ENCODE results near the gene EWSR1. TPM values are rescaled to one million over a fixed set of nuclear protein-coding genes. Genes with fewer than 3 reads are reported as not detected.

EWSR1 gene
- total RNA-seq, 1 donor from 2014 or later = 112 TPM

DNA sequence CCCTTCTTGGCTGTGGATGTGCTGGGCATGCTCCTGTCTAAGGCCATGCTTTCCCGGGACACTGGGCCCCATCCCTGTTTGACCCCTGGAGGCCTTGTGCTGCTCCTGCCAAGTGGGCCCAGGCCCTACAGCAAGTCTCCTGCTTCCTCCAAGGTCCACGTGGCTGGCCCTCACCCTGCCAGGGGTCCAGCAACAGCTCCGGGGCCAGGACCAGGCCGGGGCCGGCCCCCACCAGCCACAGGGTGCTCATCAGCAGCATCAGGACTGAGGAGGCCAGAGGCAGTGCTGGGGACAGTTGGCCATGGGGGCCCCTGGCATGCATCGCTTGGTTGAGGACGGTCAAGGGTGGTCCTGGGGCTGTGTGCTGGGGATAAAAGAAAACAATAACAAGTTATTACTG is 2.8 kb upstream of the EWSR1 start:
- intact Hi-C loops (cut with DNase I) = loop anchor here (10.0 kb wide), 1 partner anchor 191 kb away; the partner anchor contains the start of gene KREMEN1
- ATAC-seq (no peak), DNase-seq (ENCODE audit: missing footprints) (no peak)

DNA sequence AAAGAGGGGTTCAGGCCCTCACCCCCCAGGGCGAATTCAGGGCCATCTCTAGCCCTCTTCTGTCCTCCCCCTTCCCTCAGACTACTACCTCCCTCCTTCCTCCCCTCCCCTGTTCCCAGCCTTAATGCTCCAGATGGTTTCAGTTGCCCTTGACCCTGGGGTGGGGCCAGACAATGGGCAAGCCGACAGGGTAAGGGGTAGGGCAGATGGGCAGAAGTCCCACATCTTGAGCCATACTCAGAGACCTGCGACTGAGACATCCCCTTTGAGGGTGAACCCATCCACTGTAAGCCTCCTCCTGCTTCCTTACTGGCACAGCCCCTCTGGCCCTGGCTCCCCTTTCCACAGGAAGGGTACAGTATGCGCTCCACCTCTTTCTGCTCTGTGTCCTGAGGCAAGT is 2.1 kb upstream of the EWSR1 start:
- intact Hi-C loops (cut with DNase I) = loop anchor here (10.0 kb wide), 1 partner anchor 191 kb away; the partner anchor contains the start of gene KREMEN1
- ATAC-seq (no peak), DNase-seq (ENCODE audit: missing footprints) (peak; percentile 64)

DNA sequence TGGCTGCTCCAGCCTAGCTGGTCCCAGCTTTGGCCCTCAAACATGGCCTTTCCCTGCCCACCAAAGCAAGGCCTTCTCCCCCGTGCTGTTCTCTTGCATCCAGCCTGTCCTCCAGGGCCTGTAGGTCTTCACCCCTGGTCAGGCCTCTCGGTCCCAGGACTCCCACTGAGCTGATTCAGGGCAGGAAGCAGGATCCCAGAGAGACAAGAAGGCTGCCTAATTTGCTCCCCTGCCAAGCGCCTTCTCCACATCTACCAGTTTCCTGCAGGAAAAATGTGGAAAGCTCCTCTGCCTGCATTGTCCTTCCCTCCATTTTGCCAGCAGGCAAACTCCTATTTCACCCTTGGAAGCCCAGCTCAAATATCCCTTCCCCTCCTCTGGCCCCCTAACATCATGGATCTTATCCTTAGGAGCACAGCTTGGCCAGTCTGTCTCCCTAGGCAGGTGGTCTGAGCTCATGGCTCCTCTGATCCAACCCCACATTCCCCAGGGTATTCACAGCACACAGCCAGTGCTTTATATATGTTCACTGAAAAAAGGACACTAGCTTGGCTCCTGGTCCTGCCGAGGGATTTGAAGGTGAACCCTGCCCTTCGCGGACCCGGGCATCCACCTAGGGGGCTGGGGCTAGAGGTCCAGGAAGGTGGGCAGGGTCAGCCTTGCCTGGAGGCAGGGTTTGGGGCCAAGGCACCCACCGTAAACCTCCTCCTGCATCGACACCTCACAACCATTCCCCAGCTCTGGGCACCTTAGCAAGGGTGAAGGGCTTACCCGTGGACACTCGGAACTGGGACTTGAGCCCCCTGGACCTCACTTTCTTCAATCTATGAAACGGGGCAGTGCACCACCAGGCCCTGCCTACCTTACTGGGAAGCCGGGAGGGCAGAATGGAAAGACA is 1.3 kb upstream of the EWSR1 start:
- intact Hi-C loops (cut with DNase I) = loop anchor here (10.0 kb wide), 1 partner anchor 192 kb away; the partner anchor contains the start of gene KREMEN1
- ATAC-seq = no peak
- no peak for DNase-seq (ENCODE audit: missing footprints)

DNA sequence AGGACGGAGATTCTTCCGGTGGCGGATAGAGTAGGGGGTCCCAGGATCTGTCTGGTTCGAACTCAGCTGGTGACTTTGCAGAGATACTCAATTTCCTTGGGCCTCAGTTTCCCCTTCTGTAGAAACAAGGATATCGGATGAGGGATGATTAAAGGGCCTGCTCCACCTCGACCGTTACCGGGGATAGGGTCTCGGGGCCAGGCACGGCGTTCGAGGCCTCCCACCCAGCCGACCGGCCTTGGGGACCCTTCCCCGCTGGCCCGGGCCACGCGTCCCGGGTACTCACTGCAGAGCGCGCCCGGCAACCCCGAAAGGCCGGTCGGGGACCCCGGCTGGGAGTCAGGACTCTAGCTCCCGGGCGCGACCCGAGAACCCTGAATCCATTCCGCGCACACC is 608 bp upstream of the EWSR1 start:
- intact Hi-C loops (cut with DNase I) = loop anchor here (10.0 kb wide), 1 partner anchor 193 kb away; the partner anchor contains the start of gene KREMEN1
- ATAC-seq (no peak), DNase-seq (ENCODE audit: missing footprints) (no peak)

DNA sequence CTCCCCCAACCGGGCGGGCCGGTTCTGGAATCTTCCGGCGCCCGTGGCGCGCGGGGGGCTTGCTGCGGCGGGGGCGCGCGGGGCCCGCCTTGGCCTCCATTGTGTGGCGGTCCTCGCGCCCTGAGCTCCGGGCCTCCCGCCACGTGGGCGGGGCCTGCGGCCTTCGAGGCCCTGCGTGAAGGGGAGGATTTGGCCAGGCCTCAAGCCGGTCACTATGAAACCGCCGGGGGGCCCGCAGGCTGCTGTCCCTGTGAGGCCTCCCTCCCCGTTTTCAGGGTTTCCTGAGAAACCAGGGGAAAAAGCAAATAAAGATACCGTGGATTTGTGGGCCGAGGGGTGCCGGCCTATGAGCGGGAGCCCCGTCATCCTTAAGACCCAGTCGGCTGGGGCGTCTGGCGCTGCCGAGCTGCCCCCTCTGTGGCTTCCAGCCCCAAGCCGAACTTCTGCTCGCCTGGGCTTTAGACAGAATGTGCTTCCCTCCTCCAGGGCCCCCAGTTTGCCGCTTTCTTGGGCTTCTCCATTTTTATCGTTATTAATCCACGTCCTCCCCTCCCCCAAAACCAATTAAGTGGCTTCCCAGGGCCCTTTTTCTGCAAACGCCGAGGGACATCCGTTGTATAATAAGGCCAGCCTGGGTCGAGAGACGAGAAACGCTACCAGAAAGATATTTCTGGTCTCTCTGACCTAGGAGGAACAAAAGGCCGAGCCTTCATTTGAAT is 602 bp downstream of the EWSR1 start:
- intact Hi-C loops (cut with DNase I) = loop anchor here (2.0 to 10.0 kb wide), 2 partner anchors 38 to 194 kb away; partner anchors contain the start of genes GAS2L1 and KREMEN1

DNA sequence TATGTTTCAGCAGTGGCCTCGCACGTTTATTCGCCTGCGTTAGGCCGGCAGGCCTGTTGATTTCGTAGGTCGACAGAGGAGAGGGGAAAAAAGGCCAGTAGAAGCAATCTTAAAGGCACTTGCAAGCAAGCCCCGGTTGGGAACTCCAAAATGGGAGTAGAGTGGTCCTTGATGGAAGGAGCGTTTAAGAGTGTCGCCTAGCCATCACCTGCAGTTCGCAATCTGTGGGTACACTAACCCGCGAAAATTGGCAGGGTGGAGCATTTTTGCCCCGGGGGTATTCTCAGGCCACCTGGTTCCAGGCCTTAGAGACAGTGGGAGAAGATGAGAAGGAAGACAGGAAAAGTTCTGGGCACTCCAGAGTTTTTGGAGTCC is 1.1 kb downstream of the EWSR1 start:
- ATAC-seq (no peak), DNase-seq (ENCODE audit: missing footprints) (no peak)
- intact Hi-C loops (cut with DNase I) = loop anchor here (2.0 to 10.0 kb wide), 2 partner anchors 38 to 194 kb away; partner anchors contain the start of genes GAS2L1 and KREMEN1

More for the DNA sequence above, 602 bp downstream of the EWSR1 start:
- DNase-seq (ENCODE audit: missing footprints) (peak; percentile 86), ATAC-seq (peak; percentile 71)

DNA sequence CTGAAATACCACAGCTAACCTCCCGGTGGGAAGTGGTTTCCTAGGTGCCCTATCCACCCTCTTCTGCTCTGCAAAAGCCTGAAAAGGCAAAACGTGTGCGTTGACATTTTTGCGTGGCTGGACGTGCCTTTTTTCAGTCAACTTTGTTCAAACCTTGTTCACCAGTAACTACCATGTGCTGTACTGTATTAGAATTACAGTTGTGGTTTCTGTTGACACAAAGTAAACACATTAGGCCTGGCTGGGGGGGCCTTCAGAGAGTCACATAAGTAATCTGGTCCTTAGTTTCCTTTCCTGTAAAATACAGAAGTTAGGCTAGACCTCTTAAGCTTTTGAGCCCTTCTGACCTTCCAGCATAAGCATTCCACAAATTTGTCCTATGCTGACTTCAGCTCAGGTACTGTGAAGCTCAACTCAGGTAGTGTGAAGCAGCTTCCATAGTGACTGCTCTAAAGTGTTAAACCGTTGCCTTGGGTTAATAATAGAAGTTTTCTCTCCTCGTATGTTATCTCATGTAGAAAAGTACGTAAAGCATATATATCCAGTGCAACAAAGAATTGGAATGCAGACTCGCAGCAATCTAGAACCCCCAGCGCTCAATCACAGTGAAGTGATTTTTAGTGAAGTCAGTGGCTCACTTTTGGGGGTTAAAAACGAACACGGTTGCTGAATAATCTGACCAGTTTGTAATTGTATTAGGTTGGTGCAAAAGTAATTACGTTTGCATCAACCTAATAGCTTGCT is 1.8 kb downstream of the EWSR1 start:
- intact Hi-C loops (cut with DNase I) = loop anchor here (2.0 to 10.0 kb wide), 2 partner anchors 37 to 195 kb away; partner anchors contain the start of genes GAS2L1 and KREMEN1
- no peak for DNase-seq (ENCODE audit: missing footprints)
- ATAC-seq = no peak

DNA sequence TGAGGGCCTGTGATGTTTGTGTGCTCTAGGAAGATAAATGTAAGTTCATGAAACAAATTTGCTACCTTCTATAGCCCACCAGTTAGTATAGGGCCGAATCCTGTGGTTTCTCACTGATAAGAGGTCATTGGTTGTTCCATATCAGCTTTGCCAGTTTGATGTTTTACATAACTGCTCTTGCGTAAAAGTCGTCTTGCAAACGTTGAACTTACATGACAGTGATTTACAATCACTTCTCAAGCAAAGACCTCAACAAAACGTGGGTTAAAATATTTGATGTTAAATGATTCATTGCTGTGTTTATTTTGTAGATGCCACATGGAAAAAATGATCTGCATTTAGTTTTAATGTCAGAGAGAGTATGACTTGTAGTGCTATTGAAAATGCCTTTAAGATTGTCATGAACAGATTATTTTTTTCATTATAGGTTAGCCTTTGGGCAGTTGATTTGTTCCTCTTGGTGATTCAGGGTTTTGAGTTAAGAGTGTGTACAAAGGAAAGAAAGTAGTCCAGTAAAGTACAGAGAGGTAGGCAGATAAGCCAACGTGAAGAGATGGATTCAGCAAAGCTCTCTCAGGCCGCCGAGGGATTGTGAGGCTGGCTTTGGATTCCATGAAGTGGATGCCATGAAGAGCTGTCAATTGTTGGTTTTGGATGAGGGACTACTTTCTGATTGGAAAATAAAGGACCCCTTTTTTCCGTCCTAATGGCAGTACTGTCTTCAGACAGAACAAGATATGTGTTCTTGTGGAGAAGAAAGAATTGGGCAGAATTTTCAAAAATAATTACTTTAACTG is 2.6 kb downstream of the EWSR1 start:
- DNase-seq (ENCODE audit: missing footprints) = no peak
- intact Hi-C loops (cut with DNase I) = no loop called here

DNA sequence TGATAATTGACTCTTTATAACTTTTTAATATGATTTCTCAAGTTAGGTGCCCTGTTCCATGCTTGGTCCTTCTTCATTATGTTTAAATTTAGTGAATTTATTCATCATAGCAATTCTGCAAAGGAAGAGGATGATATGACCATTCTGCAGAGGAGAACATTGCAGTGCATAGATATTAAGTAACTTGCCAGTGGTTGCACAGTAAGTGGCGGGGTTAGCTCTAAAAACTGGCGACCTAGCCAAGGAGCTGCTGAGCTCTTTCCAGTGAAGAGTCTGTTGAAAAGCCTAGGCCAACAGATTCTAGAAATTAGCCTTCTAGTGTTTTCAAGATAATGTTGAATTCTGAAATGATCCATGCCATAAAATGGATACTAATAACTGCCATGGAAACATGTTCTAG is 4.6 kb downstream of the EWSR1 start:
- ATAC-seq (no peak), DNase-seq (ENCODE audit: missing footprints) (no peak)
- intact Hi-C loops (cut with DNase I) = no loop called here

More for the DNA sequence above, 2.6 kb downstream of the EWSR1 start:
- no peak for ATAC-seq

DNA sequence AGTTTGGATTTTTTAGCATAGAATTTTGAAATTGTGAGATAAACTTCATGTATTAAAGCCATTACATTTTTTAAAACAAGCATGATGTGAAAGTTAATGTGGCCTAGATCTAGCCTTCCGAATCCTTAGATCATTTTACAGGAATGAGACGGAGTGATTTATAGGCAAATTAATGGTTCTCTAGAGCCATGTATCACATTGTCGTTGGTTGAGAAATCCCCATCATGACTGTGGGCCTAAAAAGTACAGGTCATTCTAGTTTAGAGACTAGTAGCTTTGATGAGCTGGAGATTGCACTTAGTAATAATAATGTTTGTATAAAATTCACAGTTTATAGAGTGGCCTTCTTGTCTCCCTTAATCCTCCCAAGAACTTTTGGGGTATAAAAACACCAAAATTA is 7.1 kb downstream of the EWSR1 start:
- intact Hi-C loops (cut with DNase I) = no loop called here
- ATAC-seq (no peak), DNase-seq (ENCODE audit: missing footprints) (no peak)

DNA sequence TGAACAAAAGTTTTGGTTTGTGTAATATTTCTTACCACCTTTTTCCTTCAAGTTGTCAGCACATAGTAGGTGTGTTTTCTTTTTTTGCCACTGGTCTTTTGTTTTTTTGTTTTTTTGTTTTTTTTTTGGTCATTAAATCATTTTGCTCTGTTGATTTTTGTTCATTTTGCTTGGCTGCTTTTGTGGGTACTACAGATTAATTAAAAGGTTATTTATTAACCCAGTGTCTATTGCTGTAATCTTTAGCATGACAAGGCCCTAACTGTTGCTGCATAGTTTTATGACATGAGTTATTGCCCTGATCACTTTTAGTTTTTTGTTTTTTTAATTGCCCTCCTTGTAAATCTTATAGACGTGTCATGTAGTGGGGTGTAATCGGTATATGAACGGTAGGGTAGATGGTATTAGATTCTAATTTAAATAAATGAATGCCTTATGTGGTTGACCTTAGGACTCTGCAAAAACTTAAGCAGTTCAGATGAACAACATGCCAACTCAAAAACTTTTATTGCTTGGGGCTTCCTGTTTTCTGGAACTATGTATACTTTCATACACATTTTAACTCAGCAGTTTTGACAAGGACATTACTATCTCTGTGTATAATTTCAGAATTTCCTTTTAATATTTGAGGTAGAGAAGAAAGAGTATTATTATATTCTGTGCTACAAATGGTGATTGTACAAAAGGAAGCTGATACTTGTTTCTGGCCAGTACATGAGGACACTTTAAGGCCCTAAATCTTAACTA is 7.9 kb downstream of the EWSR1 start:
- intact Hi-C loops (cut with DNase I) = no loop called here
- ATAC-seq (no peak), DNase-seq (ENCODE audit: missing footprints) (no peak)

DNA sequence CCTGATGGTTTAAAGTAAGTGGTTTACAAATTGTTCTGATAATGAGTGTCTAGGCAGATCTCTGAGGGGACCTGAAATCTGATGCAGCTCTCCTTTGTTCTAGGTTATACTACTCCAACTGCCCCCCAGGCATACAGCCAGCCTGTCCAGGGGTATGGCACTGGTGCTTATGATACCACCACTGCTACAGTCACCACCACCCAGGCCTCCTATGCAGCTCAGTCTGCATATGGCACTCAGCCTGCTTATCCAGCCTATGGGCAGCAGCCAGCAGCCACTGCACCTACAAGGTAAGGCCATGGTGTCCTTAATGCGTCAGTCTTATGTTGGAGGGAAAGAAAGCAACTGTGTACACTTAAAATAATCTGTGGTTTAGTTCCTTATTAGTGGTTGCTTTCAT is 9.9 kb downstream of the EWSR1 start:
- DNase-seq (ENCODE audit: missing footprints) = no peak
- ATAC-seq = no peak
- intact Hi-C loops (cut with DNase I) = no loop called here

DNA sequence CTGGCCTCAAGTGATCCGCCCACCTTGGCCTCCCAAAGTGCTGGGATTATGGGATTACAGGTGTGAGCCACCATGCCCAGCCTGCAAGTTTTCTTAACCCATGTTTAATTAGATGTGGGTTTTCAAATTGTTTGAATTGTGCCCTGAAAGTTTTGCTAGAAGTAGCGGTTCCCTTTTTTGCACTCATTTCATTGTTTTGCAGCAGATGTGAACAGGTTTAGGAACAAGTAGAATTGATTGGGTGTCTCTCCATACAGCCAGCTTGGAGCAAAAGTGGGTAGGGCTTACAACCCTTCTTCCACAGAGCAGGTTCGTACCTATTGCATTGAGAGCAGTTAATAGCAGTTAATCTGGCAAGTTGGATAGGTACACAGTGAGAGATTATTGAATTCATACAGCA is 16.1 kb downstream of the EWSR1 start:
- no peak for ATAC-seq
- intact Hi-C loops (cut with DNase I) = no loop called here
- DNase-seq (ENCODE audit: missing footprints) = no peak

DNA sequence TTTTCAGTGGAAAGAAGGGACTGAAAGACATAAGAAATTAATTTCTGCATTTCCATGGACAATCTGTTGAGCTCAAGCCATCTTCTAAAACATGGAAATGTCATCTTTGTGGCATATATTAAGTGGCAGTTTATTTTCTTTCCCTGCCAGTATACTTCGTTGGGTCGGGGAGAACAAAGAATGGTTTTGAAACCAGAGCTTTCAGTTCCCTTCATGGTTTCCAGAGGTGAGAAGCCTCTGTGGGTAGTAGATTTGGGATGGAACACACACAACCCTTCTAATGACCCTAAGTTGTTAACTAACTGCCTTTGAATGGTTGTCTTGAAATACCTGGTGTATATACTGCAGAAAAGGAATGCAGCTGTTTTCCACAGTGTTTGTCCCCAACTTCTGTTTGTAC is 20.8 kb downstream of the EWSR1 start:
- DNase-seq (ENCODE audit: missing footprints) (no peak), ATAC-seq (no peak)
- intact Hi-C loops (cut with DNase I) = no loop called here

DNA sequence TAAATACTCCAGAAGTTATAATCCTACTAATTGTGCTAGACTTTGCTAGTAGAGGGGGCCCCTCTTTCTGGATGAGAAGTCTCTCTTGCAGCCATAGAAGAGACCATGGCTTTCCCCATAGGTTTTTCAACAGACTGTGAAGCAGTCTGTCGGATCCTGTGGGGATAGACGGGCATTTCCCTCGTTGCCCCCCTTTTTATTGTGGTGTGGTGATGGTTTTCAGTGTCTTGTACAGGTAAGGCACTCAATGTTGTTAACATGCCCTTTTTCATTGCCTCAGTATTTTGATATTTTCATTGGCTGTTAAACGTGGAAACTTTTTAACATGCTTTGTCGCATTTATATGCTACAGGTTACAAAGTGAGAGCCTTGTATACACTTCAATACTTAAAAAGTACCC is 22.0 kb downstream of the EWSR1 start:
- DNase-seq (ENCODE audit: missing footprints) (no peak), ATAC-seq (no peak)
- intact Hi-C loops (cut with DNase I) = no loop called here

DNA sequence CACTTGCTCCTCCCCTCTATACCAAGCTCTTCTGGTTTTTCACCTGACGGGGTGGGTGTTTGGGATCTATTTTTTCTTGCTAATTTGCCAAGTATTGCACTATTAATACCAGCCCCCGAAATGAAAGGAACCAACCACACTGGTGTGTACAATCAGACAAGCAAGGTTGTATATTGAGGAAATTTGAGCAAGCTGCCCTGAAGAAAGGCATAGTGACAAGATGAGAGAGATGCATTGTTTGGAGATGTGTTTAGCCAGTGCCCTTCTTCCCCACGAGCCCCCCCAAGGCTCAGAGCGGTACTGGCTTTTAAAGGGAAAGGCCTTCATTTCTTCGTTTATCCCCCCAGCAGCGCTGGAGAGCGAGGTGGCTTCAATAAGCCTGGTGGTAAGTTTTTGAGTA is 23.1 kb downstream of the EWSR1 start:
- no peak for DNase-seq (ENCODE audit: missing footprints)
- no peak for ATAC-seq
- intact Hi-C loops (cut with DNase I) = no loop called here

DNA sequence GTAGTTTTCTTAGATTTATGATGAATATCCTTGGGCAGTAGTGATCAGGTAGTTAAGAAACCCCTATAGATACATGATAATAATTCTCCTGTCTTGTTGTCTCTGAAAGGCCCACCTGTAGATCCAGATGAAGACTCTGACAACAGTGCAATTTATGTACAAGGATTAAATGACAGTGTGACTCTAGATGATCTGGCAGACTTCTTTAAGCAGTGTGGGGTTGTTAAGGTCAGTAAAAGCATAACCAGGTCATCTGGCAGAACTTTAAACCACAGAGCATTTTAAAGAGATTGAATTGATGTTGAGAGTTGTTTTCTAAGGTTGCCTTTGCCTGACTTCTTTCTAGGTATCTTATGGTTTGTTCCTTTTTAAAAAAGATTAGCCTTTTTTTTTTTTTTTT is 24.3 kb downstream of the EWSR1 start:
- ATAC-seq = no peak
- intact Hi-C loops (cut with DNase I) = no loop called here
- DNase-seq (ENCODE audit: missing footprints) = no peak

DNA sequence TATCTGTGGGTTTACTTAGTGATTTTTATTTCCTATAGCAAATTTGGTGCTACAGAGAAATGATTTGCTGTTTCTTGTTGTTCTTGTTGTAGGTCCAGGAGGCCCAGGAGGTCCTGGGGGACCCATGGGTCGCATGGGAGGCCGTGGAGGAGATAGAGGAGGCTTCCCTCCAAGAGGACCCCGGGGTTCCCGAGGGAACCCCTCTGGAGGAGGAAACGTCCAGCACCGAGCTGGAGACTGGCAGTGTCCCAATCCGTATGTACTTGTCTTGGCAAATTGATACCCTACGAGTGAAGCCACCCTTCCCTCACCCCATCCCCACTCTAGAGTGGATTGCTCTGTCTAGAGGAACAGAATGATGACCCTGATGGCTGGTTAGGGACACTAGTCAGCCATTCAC is 30.6 kb downstream of the EWSR1 start:
- DNase-seq (ENCODE audit: missing footprints) = no peak
- intact Hi-C loops (cut with DNase I) = no loop called here
- ATAC-seq = no peak

Measured in Right ventricle myocardium inferior (tissue), 1 donor.